ENCODE results near the gene ATP8A1. TPM values are rescaled to one million over a fixed set of nuclear protein-coding genes. Genes with fewer than 3 reads are reported as not detected.

Gene ATP8A1
- total RNA-seq, 1 donor from 2014 or later: 11.6 TPM

DNA sequence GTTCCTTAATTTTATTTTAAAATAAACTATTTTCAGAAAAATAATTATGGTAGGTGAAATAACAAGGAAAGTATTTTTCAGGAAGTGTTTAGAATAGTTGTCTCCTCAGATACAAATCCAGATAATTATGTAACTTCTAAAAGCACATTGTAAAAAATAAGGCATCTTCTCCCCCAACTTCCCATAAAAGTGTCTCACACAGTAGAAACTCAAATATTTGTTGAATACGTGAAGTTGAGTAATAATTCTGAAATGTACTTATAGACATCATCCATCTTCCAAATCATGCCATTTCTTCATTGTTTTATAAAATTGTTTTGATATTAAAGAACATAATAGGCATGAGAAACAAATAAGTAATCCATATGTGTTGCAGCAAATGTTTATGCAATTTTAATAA is 241.6 kb downstream of the ATP8A1 start:
- Mint-ChIP-seq H3K4me3 (no peak overlapping the region), H3K27ac (no peak overlapping the region), H3K4me1 (ENCODE audit: unreplicated experiment) (peaks cover 4% of the 10 kb centered on the region)

DNA sequence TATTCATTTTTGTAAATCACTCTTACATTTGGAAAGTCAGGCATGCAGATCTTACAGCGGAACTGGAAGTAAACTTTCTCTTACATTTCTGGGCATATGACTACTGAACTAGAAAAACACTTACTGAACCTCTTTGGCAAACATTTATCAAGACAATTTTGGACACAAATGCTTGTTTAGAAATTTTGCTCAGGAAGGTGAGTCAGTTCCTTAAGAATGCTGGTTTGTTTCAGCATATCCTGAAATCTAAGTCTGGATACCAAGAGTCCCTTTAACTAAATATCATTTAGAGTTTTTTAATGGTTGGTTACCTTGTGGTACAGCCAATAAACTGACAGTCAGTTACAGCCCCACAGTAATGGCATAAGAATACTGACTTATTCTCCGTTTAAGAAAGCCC is 244.7 kb downstream of the ATP8A1 start:
- Mint-ChIP-seq H3K27ac (no peak overlapping the region), H3K9me3 (no peaks in the 10 kb centered on the region), H3K4me3 (no peak overlapping the region), H3K36me3 (no peaks in the 10 kb centered on the region), H3K27me3 (no peaks in the 10 kb centered on the region), H3K4me1 (ENCODE audit: unreplicated experiment) (peaks cover 4% of the 10 kb centered on the region)
- TF ChIP-seq, protein P1, sequence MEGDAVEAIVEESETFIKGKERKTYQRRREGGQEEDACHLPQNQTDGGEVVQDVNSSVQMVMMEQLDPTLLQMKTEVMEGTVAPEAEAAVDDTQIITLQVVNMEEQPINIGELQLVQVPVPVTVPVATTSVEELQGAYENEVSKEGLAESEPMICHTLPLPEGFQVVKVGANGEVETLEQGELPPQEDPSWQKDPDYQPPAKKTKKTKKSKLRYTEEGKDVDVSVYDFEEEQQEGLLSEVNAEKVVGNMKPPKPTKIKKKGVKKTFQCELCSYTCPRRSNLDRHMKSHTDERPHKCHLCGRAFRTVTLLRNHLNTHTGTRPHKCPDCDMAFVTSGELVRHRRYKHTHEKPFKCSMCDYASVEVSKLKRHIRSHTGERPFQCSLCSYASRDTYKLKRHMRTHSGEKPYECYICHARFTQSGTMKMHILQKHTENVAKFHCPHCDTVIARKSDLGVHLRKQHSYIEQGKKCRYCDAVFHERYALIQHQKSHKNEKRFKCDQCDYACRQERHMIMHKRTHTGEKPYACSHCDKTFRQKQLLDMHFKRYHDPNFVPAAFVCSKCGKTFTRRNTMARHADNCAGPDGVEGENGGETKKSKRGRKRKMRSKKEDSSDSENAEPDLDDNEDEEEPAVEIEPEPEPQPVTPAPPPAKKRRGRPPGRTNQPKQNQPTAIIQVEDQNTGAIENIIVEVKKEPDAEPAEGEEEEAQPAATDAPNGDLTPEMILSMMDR (conservative IDR thresholded peaks at IDR 0.05): no peak
- DNase-seq (ENCODE audit: extremely low spot score, unreplicated experiment): no peak

More for the DNA sequence above, 241.6 kb downstream of the ATP8A1 start:
- Mint-ChIP-seq H3K9me3 (no peaks in the 10 kb centered on the region), H3K27me3 (no peaks in the 10 kb centered on the region), H3K36me3 (no peaks in the 10 kb centered on the region)
- no peak for DNase-seq (ENCODE audit: extremely low spot score, unreplicated experiment)
- TF ChIP-seq, protein P1 (conservative IDR thresholded peaks at IDR 0.05): no peak

DNA sequence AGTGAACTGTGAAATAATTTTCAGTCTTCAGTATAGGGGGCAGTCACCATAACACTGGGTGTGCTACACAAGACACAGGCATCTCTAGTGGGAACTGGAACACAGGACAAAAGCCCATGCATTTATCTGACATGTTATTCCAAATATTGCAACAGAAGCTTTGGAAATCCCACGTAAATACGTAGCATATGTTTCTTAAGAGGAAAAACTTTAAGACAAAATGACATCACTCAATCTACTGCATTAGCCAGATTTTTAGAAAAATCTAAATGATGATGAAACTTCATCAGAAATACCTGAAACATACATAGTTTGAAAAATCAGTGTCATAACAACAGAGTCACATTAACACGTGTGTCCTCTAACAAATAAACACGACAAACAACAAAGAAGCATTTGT is 245.1 kb downstream of the ATP8A1 start:
- H3K36me3 Mint-ChIP-seq: no peaks in the 10 kb centered on the region
- H3K9me3 Mint-ChIP-seq: no peaks in the 10 kb centered on the region
- no peaks in the 10 kb centered on the region for H3K27me3 Mint-ChIP-seq
- no peak overlapping the region for H3K4me3 Mint-ChIP-seq
- peaks cover 4% of the 10 kb centered on the region for H3K4me1 Mint-ChIP-seq (ENCODE audit: unreplicated experiment)
- TF ChIP-seq, protein P1 (conservative IDR thresholded peaks at IDR 0.05): no peak
- DNase-seq (ENCODE audit: extremely low spot score, unreplicated experiment): no peak
- H3K27ac Mint-ChIP-seq: no peak overlapping the region

DNA sequence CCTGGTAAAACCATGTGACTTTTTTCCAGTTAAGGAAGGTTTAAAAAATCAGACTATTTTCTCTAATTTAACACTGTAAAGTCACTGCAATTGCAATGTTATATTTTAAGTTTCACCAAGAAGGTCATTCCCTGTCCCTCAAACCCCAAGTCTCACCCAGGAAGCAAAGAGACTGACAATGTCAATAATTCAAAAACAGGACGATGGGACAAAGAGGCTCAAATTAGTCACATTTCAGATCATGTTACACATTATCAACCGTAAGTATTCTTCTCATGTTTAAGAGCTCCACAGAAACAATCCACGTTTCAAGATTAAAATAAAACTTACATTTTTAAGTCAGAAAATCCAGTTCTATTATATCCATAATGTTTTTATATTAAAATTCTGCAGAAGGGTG is 246.5 kb downstream of the ATP8A1 start:
- peaks cover 6% of the 10 kb centered on the region for H3K27me3 Mint-ChIP-seq
- no peak overlapping the region for H3K4me3 Mint-ChIP-seq
- H3K27ac Mint-ChIP-seq: no peak overlapping the region
- no peak for DNase-seq (ENCODE audit: extremely low spot score, unreplicated experiment)
- no peaks in the 10 kb centered on the region for H3K9me3 Mint-ChIP-seq
- no peaks in the 10 kb centered on the region for H3K36me3 Mint-ChIP-seq
- H3K4me1 Mint-ChIP-seq (ENCODE audit: unreplicated experiment): no peaks in the 10 kb centered on the region
- TF ChIP-seq, protein P1 (conservative IDR thresholded peaks at IDR 0.05): no peak

DNA sequence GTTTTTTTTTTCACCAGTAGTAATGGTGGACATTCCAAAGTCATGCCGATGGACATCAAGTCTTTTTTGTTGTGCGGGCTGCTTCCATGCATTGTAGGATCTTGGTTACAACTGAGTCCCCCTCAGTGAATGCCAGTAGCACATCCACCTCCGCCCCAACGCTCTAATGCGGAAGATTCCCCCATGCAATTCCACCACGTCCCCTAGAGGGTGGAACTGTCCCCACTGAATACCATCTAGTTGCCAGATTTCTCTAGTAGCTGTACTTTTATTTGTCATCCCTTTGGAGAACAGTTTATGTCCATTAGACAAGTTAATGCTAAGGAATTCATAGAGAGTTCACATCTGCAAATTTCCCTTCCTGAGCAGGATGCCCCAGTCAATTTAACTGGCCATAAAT is 252.9 kb downstream of the ATP8A1 start:
- H3K4me3 Mint-ChIP-seq: no peak overlapping the region

More for the DNA sequence above, 252.9 kb downstream of the ATP8A1 start:
- no peak for DNase-seq (ENCODE audit: extremely low spot score, unreplicated experiment)
- Mint-ChIP-seq H3K9me3 (no peaks in the 10 kb centered on the region), H3K4me1 (ENCODE audit: unreplicated experiment) (peaks cover 15% of the 10 kb centered on the region), H3K27ac (no peak overlapping the region), H3K27me3 (peaks cover 62% of the 10 kb centered on the region), H3K36me3 (no peaks in the 10 kb centered on the region)
- TF ChIP-seq, protein P1 (conservative IDR thresholded peaks at IDR 0.05): no peak

Data from type B pancreatic cell (in vitro differentiated cells).